Tibial artery (tissue), 4 donors: Measurements from ENCODE around the gene RICTOR.

Experiments
- DNase-seq, 2 donors: peaks; one replicate each; pipeline ENCODE4 v3.0.0-alpha.2; 2019
- H3K27ac ChIP-seq, 2 donors: fragments of 200-600 bp; sonication (generic) in 1 of 2; 1 replicate in 1 of 2; 2 replicates in 1 of 2; pipeline ENCODE4 v1.5.1; 2018 to 2019; ENCODE audit warnings: mild to moderate bottlenecking in 1 of 2
- H3K27me3 ChIP-seq, 2 donors: fragments of 200-600 bp; sonication (generic) in 1 of 2; one replicate each; pipeline versions ENCODE4 v1.5.1 to v1.6.0; 2016 to 2019
- H3K36me3 ChIP-seq, 3 donors: fragments of 200-600 bp; sonication (generic) in 2 of 3; one replicate each; pipeline ENCODE4 v1.5.1; 2016 to 2019; ENCODE audit warnings: mild to moderate bottlenecking in 2 of 3
- H3K4me1 ChIP-seq, 4 donors: fragments of 200-600 bp; sonication (generic) in 2 of 4; 1 replicate in 3 of 4; 2 replicates in 1 of 4; pipeline ENCODE4 v1.5.1; 2016 to 2019
- H3K4me3 ChIP-seq, 2 donors: fragments of 200-600 bp; sonication (generic) in 1 of 2; 1 replicate in 1 of 2; 2 replicates in 1 of 2; pipeline ENCODE4 v1.5.1; 2018 to 2019; ENCODE audit warnings: mild to moderate bottlenecking in 2 of 2
- H3K9me3 ChIP-seq, 3 donors: fragments of 200-600 bp; sonication (generic) in 1 of 3; one replicate each; pipeline ENCODE4 v1.5.1; 2016 to 2019
- intact Hi-C: fragments of 100-400 bp; cut with DNase I; formaldehyde crosslinking; loops from one replicate; pipeline ENCODE4 v1.15.0; 2023; ENCODE audit warnings: low total_unique reads
- TF ChIP-seq, protein P1 (sequence below), 2 experiments: fragments of 200-600 bp in 1 of 2; fragments of 450-650 bp in 1 of 2; IDR thresholded peaks; one replicate each; pipeline ENCODE4 v1.5.1; 2017 to 2019; ENCODE audit warnings: antibody characterized with exemption in 2 of 2, mild to moderate bottlenecking in 1 of 2, moderate library complexity in 1 of 2

Gene RICTOR

DNA sequence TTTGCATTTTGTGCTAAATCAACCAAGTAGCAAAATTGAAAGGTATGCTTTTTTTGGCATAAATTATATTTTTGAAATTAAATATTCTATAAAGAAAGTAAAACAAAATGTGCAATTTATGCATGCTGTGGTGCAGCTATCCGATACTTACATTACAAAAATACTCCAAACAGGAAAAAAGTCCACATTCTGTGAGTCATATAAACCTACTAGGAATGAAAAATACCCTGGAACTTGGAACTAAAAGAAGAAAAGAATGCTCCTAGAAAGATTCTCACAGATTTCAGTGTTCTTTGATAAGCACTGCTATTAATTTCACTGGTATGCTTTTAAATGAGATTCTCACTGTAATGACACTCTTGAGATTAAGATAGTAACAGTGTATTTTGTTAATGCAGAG is 135.8 kb downstream of the RICTOR start:
- Histone ChIP-seq H3K4me3 (no peak overlapping the region), H3K9me3 (no peaks in the 10 kb centered on the region), H3K27me3 (no peaks in the 10 kb centered on the region), H3K27ac (no peak overlapping the region), H3K4me1 (peaks cover 0 to 9% (median 0%) of the 10 kb centered on the region in 4 donors), H3K36me3 (peaks cover 46 to 66% (median 60%) of the 10 kb centered on the region in 3 donors)
- TF ChIP-seq, protein P1, sequence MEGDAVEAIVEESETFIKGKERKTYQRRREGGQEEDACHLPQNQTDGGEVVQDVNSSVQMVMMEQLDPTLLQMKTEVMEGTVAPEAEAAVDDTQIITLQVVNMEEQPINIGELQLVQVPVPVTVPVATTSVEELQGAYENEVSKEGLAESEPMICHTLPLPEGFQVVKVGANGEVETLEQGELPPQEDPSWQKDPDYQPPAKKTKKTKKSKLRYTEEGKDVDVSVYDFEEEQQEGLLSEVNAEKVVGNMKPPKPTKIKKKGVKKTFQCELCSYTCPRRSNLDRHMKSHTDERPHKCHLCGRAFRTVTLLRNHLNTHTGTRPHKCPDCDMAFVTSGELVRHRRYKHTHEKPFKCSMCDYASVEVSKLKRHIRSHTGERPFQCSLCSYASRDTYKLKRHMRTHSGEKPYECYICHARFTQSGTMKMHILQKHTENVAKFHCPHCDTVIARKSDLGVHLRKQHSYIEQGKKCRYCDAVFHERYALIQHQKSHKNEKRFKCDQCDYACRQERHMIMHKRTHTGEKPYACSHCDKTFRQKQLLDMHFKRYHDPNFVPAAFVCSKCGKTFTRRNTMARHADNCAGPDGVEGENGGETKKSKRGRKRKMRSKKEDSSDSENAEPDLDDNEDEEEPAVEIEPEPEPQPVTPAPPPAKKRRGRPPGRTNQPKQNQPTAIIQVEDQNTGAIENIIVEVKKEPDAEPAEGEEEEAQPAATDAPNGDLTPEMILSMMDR (IDR thresholded peaks at IDR 0.05): no peak
- no peak for DNase-seq
- intact Hi-C loops: no loop called here

DNA sequence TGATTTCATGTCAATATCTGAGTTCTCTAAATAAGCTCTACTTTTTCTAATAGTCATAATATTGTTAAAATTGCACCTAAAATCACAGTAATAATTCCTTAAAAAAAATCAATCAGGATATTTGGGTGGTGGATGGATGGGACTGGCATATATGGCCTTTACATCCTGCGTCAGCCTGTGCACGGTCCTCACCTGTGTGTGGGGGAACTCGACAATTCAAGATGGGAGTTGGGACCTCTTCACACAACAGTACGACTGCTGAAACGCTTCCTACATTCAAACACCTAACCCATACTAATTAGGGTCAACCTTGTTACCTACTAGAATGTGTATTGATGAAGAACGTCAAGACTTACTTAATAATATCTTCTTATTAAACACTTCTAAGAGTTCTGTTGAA is 137.9 kb downstream of the RICTOR start:
- no peaks in the 10 kb centered on the region for H3K9me3 ChIP-seq
- no peak overlapping the region for H3K27ac ChIP-seq
- peaks cover 51 to 64% (median 56%) of the 10 kb centered on the region in 3 donors for H3K36me3 ChIP-seq
- TF ChIP-seq, protein P1 (IDR thresholded peaks at IDR 0.05): no peak
- no peak overlapping the region for H3K4me3 ChIP-seq
- DNase-seq: no peak
- no peaks in the 10 kb centered on the region for H3K27me3 ChIP-seq
- intact Hi-C loops: no loop called here
- H3K4me1 ChIP-seq: peaks cover 0 to 9% (median 0%) of the 10 kb centered on the region in 4 donors

DNA sequence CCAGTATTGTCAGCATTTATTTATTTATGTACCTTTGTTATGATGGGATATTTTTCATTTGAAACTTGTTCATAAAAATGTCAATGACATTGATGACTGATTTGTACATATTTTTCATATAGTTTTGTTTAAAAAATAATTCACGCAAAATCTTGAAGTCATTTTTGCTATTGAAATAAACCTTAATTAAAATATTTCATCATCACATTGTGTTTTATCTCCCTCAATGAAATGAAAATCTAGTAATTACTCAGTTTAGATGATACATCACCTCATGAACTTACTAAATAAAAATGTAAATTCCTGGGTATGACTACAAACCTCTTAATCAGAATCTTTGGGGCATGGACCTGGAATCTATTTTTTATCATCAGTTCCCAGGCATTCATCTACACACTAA is 138.8 kb downstream of the RICTOR start:
- H3K4me3 ChIP-seq: no peak overlapping the region
- TF ChIP-seq, protein P1 (IDR thresholded peaks at IDR 0.05): no peak
- H3K9me3 ChIP-seq: no peaks in the 10 kb centered on the region
- peaks cover 54 to 62% (median 58%) of the 10 kb centered on the region in 3 donors for H3K36me3 ChIP-seq
- no peak for DNase-seq
- intact Hi-C loops: no loop called here
- H3K4me1 ChIP-seq: peaks cover 0 to 9% (median 0%) of the 10 kb centered on the region in 4 donors
- no peaks in the 10 kb centered on the region for H3K27me3 ChIP-seq
- H3K27ac ChIP-seq: no peak overlapping the region

DNA sequence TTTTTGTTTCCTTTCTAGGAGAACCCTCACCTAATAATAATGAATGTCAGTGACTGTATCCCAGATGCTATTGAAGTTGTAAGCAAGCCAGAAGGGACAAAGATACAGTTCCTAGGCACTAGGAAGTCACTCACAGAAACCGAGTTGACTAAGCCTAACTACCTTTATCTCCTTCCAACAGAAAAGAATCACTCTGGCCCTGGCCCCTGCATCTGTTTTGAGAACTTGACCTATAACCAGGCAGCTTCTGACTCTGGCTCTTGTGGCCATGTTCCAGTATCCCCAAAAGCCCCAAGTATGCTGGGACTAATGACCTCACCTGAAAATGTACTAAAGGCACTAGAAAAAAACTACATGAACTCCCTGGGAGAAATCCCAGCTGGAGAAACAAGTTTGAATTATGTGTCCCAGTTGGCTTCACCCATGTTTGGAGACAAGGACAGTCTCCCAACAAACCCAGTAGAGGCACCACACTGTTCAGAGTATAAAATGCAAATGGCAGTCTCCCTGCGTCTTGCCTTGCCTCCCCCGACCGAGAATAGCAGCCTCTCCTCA is 141.3 kb downstream of the RICTOR start:
- Histone ChIP-seq H3K36me3 (peaks cover 59 to 67% (median 65%) of the 10 kb centered on the region in 3 donors), H3K27ac (no peak overlapping the region), H3K4me1 (peaks cover 0 to 4% (median 0%) of the 10 kb centered on the region in 4 donors), H3K9me3 (no peaks in the 10 kb centered on the region), H3K27me3 (no peaks in the 10 kb centered on the region), H3K4me3 (no peak overlapping the region)
- no peak for DNase-seq
- intact Hi-C loops: no loop called here
- TF ChIP-seq, protein P1 (IDR thresholded peaks at IDR 0.05): no peak

DNA sequence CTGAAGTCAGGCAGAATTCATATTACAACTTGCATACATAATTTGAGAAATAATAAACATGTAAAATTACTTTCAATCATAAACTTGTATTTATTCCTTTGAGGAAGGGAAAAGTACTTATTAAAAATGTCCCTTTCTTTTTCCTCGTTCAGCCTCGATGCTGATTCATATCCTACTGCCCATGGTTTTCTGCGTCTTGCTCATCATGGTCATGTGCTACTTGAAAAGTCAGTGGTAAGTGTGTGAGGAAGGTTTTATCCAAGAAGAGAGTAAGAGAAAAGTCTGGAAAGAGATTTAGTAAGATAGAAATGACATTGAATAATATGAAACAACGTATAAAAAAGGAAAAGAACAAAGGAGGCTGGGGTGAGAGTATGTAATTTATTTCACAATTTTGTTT is 142.5 kb downstream of the RICTOR start:
- intact Hi-C loops: no loop called here
- Histone ChIP-seq H3K27ac (no peak overlapping the region), H3K36me3 (peaks cover 57 to 69% (median 69%) of the 10 kb centered on the region in 3 donors), H3K27me3 (no peaks in the 10 kb centered on the region), H3K4me1 (peaks cover 0 to 4% (median 0%) of the 10 kb centered on the region in 4 donors), H3K9me3 (no peaks in the 10 kb centered on the region), H3K4me3 (no peak overlapping the region)
- DNase-seq: no peak
- TF ChIP-seq, protein P1 (IDR thresholded peaks at IDR 0.05): no peak
